Prostate gland (tissue), 2 donors: ENCODE results near the gene ATG101. TPM values are rescaled to one million over a fixed set of nuclear protein-coding genes. Genes with fewer than 3 reads are reported as not detected.

Experiments
- DNase-seq: peaks from one replicate; pipeline ENCODE4 v3.0.0-alpha.2; 2019; ENCODE audit warnings: low spot score
- H3K27ac ChIP-seq, 2 donors: fragments of 200-600 bp; sonication (generic); 2 replicates each; pipeline ENCODE4 v1.5.1; 2017 to 2019
- H3K27me3 ChIP-seq: fragments of 200-600 bp; sonication (generic); replicated peaks from 2 replicates; pipeline ENCODE4 v1.5.1; 2019; ENCODE audit not compliant: insufficient read depth
- H3K36me3 ChIP-seq, 2 donors: fragments of 200-600 bp; sonication (generic); 1 replicate in 1 of 2; 2 replicates in 1 of 2; pipeline versions ENCODE4 v1.5.1 to v1.8.1; 2017 to 2019
- H3K4me1 ChIP-seq: fragments of 200-600 bp; sonication (generic); replicated peaks from 2 replicates; pipeline ENCODE4 v1.5.1; 2019
- H3K4me3 ChIP-seq, 2 donors: fragments of 200-600 bp; sonication (generic); 2 replicates each; pipeline ENCODE4 v1.5.1; 2017 to 2019
- H3K9me3 ChIP-seq: fragments of 200-600 bp; sonication (generic); 2 replicates; pipeline ENCODE4 v1.5.1; 2017
- POLR2A ChIP-seq: fragments of 450-650 bp; IDR thresholded peaks from one replicate; pipeline ENCODE4 v1.6.1; 2016; ENCODE audit warnings: antibody characterized with exemption, mild to moderate bottlenecking
- POLR2AphosphoS5 ChIP-seq: sonication (generic); formaldehyde crosslinking; IDR thresholded peaks from one replicate; pipeline ENCODE4 v1.6.1; 2017; ENCODE audit warnings: antibody characterized with exemption
- WGBS: methylation state at CpG from one replicate; pipeline ENCODE4 v1.1.5; 2018; 5-methylcytosine and 5-hydroxymethylcytosine counted together
- intact Hi-C: fragments of 100-400 bp; cut with DNase I; formaldehyde crosslinking; loops from one replicate; pipeline ENCODE4 v1.14.2; 2022
- total RNA-seq, 2 donors: library from RNA; depleted of rRNA; stranded (reverse); fragments of >200 nt; gene quantifications; one replicate each; pipeline ENCODE4 v1.1.0, GENCODE V29; 2016
- TF ChIP-seq, protein P1 (sequence below), 4 experiments: fragments of 200-600 bp in 2 of 4; fragments of 450-650 bp in 2 of 4; sonication (generic) in 2 of 4; IDR thresholded peaks; 1 replicate in 3 of 4; 2 replicates in 1 of 4; pipeline ENCODE4 v1.5.1; 2016 to 2019; ENCODE audit warnings: antibody characterized with exemption in 4 of 4, mild to moderate bottlenecking in 2 of 4, moderate library complexity in 2 of 4

Gene ATG101
- total RNA-seq, 2 donors from 2014 or later: 60.0 to 64.1 TPM

DNA sequence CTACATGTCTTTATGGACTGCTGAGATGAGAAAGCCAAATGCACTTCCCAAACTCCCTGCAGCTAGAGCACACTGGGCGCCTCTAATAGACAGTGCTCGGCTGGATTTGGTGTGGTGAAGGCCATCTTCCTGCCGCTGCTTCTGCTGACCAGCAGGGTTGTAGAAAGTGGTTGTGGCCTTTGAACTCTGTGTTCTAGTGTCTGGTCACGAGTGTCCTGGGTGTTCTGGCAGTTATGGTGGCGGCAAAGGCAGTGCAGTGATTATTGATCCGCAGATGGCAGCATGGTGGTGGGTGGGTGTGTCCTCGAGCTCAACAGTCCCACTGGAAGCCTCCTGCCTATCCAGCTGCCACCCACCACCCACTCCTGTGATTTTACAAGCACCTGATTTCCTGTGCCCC, 53.1 kb downstream of the ATG101 start:
- H3K27me3 ChIP-seq: no peaks in the 10 kb centered on the region
- DNase-seq: no peak
- peaks cover 32% of the 10 kb centered on the region for H3K4me1 ChIP-seq
- WGBS: 92% methylated on average over 7 of the region's 7 CpGs
- no peaks in the 10 kb centered on the region for H3K36me3 ChIP-seq
- H3K9me3 ChIP-seq: no peaks in the 10 kb centered on the region
- no peak overlapping the region for H3K4me3 ChIP-seq
- TF ChIP-seq, protein P1, sequence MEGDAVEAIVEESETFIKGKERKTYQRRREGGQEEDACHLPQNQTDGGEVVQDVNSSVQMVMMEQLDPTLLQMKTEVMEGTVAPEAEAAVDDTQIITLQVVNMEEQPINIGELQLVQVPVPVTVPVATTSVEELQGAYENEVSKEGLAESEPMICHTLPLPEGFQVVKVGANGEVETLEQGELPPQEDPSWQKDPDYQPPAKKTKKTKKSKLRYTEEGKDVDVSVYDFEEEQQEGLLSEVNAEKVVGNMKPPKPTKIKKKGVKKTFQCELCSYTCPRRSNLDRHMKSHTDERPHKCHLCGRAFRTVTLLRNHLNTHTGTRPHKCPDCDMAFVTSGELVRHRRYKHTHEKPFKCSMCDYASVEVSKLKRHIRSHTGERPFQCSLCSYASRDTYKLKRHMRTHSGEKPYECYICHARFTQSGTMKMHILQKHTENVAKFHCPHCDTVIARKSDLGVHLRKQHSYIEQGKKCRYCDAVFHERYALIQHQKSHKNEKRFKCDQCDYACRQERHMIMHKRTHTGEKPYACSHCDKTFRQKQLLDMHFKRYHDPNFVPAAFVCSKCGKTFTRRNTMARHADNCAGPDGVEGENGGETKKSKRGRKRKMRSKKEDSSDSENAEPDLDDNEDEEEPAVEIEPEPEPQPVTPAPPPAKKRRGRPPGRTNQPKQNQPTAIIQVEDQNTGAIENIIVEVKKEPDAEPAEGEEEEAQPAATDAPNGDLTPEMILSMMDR (IDR thresholded peaks at IDR 0.05): no peak
- no peak for TF ChIP-seq POLR2AphosphoS5
- TF ChIP-seq POLR2A: no peak
- intact Hi-C loops: no loop called here
- H3K27ac ChIP-seq: peak overlapping the region in 1 of 2 donors; percentile 65

DNA sequence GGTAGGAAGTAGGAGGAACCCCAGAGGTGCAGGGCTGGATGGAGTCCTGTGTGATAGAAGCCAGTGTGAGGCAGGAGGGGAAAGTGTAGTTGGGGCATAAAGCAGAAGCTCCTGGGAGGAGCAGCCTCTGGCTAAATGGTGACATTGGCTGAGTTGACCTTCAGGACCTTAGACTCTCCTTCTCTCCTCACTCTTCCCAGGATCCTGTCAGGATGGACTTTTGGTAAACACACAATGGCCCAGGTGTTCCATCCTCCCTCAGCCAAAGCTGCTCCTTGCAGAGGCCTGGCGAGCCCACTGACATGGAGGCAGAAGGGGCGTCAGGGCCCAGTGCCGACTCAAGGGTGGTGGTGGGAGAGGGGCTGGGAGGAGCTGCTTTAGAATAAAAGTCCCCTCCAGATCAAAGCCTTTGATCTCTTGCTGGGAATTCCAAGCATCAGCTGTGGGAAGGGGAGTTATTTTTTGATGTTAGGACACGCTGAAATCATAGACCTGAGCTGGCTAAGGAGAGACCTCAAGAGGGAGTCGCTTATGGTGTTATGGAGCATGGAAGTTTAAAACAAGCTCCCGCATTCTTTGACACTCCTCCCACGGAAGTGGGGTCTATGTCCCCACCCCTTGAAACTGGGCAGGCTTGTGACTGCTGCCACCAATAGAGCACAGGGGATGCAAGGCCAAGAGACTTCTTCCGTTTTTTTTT, 53.9 kb downstream of the ATG101 start:
- Histone ChIP-seq H3K36me3 (no peaks in the 10 kb centered on the region), H3K27ac (peak overlapping the region in 1 of 2 donors; percentile 98), H3K4me3 (no peak overlapping the region), H3K27me3 (no peaks in the 10 kb centered on the region), H3K9me3 (no peaks in the 10 kb centered on the region), H3K4me1 (peaks cover 32% of the 10 kb centered on the region)
- TF ChIP-seq POLR2A: no peak
- TF ChIP-seq POLR2AphosphoS5: no peak
- TF ChIP-seq, protein P1 (IDR thresholded peaks at IDR 0.05): no peak
- no peak for DNase-seq
- WGBS: 73% methylated on average over 8 of the region's 8 CpGs
- intact Hi-C loops: no loop called here

DNA sequence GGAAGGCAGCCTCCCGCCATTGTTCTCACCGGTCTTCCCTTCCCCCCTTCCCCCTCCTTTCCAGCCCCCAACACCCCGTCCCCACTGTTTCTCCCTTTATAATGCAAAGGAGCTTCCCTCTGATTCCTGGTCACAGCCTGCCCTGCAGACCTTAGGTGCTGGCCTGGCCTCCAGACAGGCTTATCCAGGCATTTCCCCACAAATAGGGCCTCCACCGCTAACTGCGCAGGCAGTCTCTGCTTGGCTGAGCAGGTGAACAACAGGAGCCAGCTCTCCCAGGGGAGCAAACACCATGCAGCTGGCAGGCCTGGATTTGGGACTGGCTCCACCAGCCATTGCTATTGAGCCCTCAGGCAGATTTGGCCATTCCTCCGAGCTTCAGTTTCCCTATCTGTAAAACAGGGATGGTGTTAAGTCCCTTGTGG, 55.7 kb downstream of the ATG101 start:
- Histone ChIP-seq H3K9me3 (no peaks in the 10 kb centered on the region), H3K36me3 (no peaks in the 10 kb centered on the region), H3K4me1 (peaks cover 30% of the 10 kb centered on the region), H3K4me3 (no peak overlapping the region), H3K27me3 (no peaks in the 10 kb centered on the region), H3K27ac (peak overlapping the region; percentile 90 to 98)
- no peak for DNase-seq
- intact Hi-C loops: no loop called here
- WGBS: 67% methylated on average over 6 of the region's 6 CpGs
- TF ChIP-seq POLR2AphosphoS5: no peak
- TF ChIP-seq, protein P1 (IDR thresholded peaks at IDR 0.05): no peak
- TF ChIP-seq POLR2A: no peak

DNA sequence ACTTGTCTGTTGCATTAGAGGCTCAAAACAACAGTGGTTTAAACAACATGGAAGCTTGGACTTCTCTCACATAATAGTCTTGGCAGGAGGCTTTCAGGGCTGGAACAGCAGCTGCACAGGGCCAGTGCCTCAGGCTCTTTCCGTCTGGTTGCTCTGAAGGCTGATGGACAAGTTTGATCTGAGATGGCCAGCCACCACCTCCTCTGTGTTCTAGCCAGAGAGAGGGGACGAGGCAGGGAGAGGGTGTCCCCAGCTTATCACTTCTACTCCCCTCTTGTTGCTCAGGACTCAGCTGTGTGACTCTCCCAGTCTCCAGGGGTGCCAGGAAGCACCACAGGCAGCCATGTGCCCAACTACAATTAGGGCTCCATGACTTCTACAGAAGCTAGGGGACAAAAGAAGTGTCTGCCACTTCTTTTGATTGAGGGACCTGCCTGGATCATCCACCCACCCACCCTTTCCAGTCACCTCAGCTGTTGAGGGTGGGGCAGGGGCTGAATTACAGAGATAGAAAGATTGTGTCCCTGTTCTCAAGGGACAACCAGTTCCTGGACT, 56.3 kb downstream of the ATG101 start:
- intact Hi-C loops: no loop called here
- DNase-seq: no peak
- Histone ChIP-seq H3K27me3 (no peaks in the 10 kb centered on the region), H3K9me3 (no peaks in the 10 kb centered on the region), H3K4me1 (peaks cover 30% of the 10 kb centered on the region), H3K36me3 (no peaks in the 10 kb centered on the region), H3K27ac (peak overlapping the region; percentile 90 to 98), H3K4me3 (no peak overlapping the region)
- TF ChIP-seq POLR2AphosphoS5 (no peak), POLR2A (no peak)
- TF ChIP-seq, protein P1 (IDR thresholded peaks at IDR 0.05): no peak
- 40% methylated on average over 2 of the region's 2 CpGs for WGBS

Other genes with a start within 250 kb of the ATG101 start
- 1 to 10 TPM in 1 of 2 donors, under 1 TPM in 1; 0.46 to 1.4 TPM for gene FIGNL2, start 221.3 kb upstream of the ATG101 start, total RNA-seq
- not detected for gene ANKRD33, start 181.9 kb upstream of the ATG101 start, total RNA-seq
- 10 to 100 TPM; 31.1 to 34.8 TPM for gene ACVRL1, start 162.5 kb upstream of the ATG101 start, total RNA-seq
- 10 to 100 TPM; 39.6 to 43.3 TPM for gene ACVR1B, start 118.3 kb upstream of the ATG101 start, total RNA-seq
- gene TAMALIN, start 63.0 kb upstream of the ATG101 start, total RNA-seq: 10 to 100 TPM; 16.5 to 38.6 TPM
- gene NR4A1, start 18.5 kb upstream of the ATG101 start, total RNA-seq: 100 to 1,000 TPM in 1 of 2 donors, 10 to 100 TPM in 1; 85.1 to 125 TPM
- gene SMIM41, start 9.7 kb downstream of the ATG101 start, total RNA-seq: 10 to 100 TPM in 1 of 2 donors, 1 to 10 TPM in 1; 7.5 to 30.2 TPM
- gene KRT80, start 122.0 kb downstream of the ATG101 start, total RNA-seq: 1 to 10 TPM; 1.9 to 3.7 TPM
- 100 to 1,000 TPM in 1 of 2 donors, 10 to 100 TPM in 1; 53.1 to 151 TPM for gene KRT7, start 163.3 kb downstream of the ATG101 start, total RNA-seq
- gene KRT86, start 204.7 kb downstream of the ATG101 start, total RNA-seq: under 1 TPM; 0.27 to 0.85 TPM
- gene KRT81, start 221.6 kb downstream of the ATG101 start, total RNA-seq: 1 to 10 TPM in 1 of 2 donors, not detected in 1; 1.7 TPM